ENCODE results near the gene LCMT1. TPM values are rescaled to one million over a fixed set of nuclear protein-coding genes. Genes with fewer than 3 reads are reported as not detected.
"Not testable (repeated sequence)": the region's sequence is repeated elsewhere in the genome, so short reads cannot be mapped to it uniquely, and the experiment has no call there.

The LCMT1 gene
- total and polyA plus RNA-seq, 9 donors: 29.4 to 58.9 (median 38.3) TPM

DNA sequence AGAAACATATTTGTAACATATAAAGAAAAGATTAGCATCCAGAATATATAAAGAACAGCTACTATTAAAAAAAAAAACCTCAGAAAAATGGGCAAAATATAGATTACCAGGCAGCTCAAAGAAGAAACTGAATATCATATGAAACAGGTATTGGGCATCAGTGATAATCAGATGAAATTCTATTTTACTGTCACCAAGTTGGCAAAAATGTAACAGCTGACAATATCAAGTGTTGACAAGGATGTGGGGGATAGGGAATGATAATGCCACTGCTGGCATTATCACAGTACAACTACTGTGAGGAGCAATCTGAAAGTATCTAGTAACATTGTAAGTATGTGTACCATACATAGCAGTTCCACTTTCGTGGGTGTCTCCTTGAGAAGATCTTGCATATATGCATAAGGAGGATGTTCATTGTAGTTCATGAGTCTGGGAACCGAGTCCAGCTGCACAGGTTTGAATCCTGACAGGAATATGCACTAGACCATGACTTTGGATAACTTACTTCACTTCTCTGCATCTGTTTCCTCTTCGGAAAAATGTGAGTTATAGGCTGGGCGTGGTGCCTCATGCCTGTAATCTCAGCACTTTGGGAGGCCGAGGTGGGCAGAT lies 50.3 kb downstream of the LCMT1 start:
- H3K9me3 ChIP-seq: no peaks in the 10 kb centered on the region
- H3K27ac ChIP-seq: no peak overlapping the region
- H3K27me3 ChIP-seq: no peaks in the 10 kb centered on the region
- WGBS, 3 donors: 97% methylated on average over 5 of the region's 5 CpGs
- DNase-seq: no peak
- peaks cover 3% of the 10 kb centered on the region for H3K4me1 ChIP-seq (ENCODE audit: insufficient read depth)
- no peak overlapping the region for H3K4me3 ChIP-seq
- H3K36me3 ChIP-seq: no peaks in the 10 kb centered on the region
- intact Hi-C loops (cut with DNase I): no loop called here
- TF ChIP-seq POLR2A (IDR thresholded peaks at IDR 0.05) (no peak), EP300 (IDR thresholded peaks at IDR 0.05) (no peak)
- TF ChIP-seq, protein P1, sequence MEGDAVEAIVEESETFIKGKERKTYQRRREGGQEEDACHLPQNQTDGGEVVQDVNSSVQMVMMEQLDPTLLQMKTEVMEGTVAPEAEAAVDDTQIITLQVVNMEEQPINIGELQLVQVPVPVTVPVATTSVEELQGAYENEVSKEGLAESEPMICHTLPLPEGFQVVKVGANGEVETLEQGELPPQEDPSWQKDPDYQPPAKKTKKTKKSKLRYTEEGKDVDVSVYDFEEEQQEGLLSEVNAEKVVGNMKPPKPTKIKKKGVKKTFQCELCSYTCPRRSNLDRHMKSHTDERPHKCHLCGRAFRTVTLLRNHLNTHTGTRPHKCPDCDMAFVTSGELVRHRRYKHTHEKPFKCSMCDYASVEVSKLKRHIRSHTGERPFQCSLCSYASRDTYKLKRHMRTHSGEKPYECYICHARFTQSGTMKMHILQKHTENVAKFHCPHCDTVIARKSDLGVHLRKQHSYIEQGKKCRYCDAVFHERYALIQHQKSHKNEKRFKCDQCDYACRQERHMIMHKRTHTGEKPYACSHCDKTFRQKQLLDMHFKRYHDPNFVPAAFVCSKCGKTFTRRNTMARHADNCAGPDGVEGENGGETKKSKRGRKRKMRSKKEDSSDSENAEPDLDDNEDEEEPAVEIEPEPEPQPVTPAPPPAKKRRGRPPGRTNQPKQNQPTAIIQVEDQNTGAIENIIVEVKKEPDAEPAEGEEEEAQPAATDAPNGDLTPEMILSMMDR (IDR thresholded peaks at IDR 0.05): no peak

DNA sequence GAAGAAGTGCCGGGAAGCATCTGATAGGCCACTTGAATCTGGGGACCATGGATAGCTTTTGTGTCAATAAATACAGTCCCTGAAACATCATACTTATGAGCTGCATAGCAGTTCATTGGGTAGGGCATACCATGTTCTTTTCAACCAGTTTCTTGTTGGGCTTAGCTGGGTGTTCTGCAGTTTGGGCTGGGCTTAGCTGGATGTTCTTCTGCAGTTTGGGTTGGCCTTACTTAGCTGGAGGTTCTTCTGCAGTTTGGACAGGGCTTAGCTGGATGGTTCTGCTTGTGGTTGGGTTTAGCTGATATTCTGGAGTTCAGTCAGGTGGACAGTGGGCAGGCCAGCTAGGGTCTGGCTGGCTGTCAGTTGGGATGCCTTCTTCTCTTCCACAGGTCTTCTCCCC lies 52.1 kb downstream of the LCMT1 start:
- H3K4me3 ChIP-seq: no peak overlapping the region
- TF ChIP-seq EP300 (IDR thresholded peaks at IDR 0.05) (no peak), POLR2A (IDR thresholded peaks at IDR 0.05) (no peak)
- TF ChIP-seq, protein P1 (IDR thresholded peaks at IDR 0.05): no peak
- no peaks in the 10 kb centered on the region for H3K27me3 ChIP-seq
- intact Hi-C loops (cut with DNase I): no loop called here
- DNase-seq: no peak
- no peaks in the 10 kb centered on the region for H3K36me3 ChIP-seq
- no peak overlapping the region for H3K27ac ChIP-seq
- no peaks in the 10 kb centered on the region for H3K9me3 ChIP-seq
- WGBS, 3 donors: 95 to 97% (median 96%) methylated on average over 1 of the region's 1 CpG
- peaks cover 2% of the 10 kb centered on the region for H3K4me1 ChIP-seq (ENCODE audit: insufficient read depth)

DNA sequence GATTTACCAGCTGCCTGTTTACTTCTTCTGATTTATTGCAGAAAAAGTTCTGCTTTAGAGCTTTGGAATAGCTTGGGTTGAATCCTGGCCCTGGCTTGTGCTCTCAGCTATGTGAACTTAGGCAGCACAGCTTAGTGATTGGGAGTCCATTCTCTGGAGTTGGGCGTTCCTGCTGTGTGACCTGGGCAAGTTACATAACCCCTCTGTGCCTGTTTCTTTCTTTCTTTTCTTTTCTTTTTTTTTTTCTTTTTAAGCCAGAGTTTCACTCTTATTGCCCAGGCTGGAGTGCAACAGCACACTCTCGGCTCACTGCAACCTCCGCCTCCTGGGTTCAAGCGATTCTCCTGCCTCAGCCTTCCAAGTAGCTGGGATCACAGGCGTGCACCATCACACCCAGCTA lies 53.7 kb downstream of the LCMT1 start:
- WGBS, 3 donors: 75 to 78% (median 76%) methylated on average over 5 of the region's 5 CpGs
- H3K36me3 ChIP-seq: no peaks in the 10 kb centered on the region
- intact Hi-C loops (cut with DNase I): no loop called here

DNA sequence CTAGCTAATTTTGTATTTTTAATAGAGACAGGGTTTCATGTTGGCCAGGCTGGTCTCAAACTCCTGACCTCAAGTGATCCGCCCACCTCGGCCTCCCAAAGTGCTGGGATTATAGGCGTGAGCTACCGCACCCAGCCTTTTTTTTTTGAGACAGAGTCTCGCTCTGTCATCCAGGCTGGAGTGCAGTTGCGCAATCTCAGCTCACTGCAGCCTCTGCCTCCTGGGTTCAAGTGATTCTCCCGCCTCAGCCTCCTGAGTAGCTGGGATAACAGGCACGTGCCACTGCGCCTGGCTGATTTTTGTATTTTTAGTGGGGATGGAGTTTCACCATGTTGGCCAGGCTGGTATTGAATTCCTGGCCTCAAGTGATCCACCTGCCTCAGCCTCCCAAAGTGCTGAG lies 56.4 kb downstream of the LCMT1 start:
- intact Hi-C loops (cut with DNase I); H3K4me1 ChIP-seq (ENCODE audit: insufficient read depth); H3K9me3 ChIP-seq; DNase-seq; H3K27ac ChIP-seq; H3K36me3 ChIP-seq; H3K4me3 ChIP-seq; H3K27me3 ChIP-seq: not testable (repeated sequence)
- 95 to 97% (median 96%) methylated on average over 9 of the region's 9 CpGs for WGBS, 3 donors

More for the DNA sequence above, 53.7 kb downstream of the LCMT1 start:
- no peaks in the 10 kb centered on the region for H3K9me3 ChIP-seq
- H3K4me1 ChIP-seq (ENCODE audit: insufficient read depth): no peaks in the 10 kb centered on the region
- no peak for DNase-seq
- no peaks in the 10 kb centered on the region for H3K27me3 ChIP-seq
- no peak overlapping the region for H3K4me3 ChIP-seq
- TF ChIP-seq EP300 (IDR thresholded peaks at IDR 0.05) (no peak), POLR2A (IDR thresholded peaks at IDR 0.05) (no peak)
- TF ChIP-seq, protein P1 (IDR thresholded peaks at IDR 0.05): no peak
- no peak overlapping the region for H3K27ac ChIP-seq

DNA sequence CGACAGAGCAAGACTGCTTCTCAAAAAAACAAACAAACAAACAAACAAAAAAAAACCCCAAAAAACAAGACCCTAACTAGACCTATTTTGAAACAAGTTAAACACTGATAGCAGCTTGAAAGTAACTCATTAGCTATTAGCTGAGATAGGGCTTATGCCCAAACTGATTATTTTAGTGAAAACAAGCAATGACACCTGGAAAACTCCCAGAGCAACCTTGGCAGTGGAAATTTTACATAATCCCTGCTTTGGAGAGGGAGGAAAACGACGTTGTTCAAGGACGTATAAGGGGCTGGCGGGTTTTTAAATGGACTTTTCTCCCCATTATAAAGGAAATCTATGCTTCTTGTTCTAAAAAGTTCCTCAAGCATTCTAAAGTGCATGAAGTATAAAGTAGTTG lies 59.8 kb downstream of the LCMT1 start:
- DNase-seq: no peak
- H3K27ac ChIP-seq: no peak overlapping the region
- WGBS, 3 donors: 49 to 64% (median 56%) methylated on average over 5 of the region's 5 CpGs
- H3K4me3 ChIP-seq: no peak overlapping the region
- H3K36me3 ChIP-seq: no peaks in the 10 kb centered on the region
- TF ChIP-seq POLR2A (IDR thresholded peaks at IDR 0.05) (no peak), EP300 (IDR thresholded peaks at IDR 0.05) (no peak)
- TF ChIP-seq, protein P1 (IDR thresholded peaks at IDR 0.05): no peak
- intact Hi-C loops (cut with DNase I): no loop called here
- no peaks in the 10 kb centered on the region for H3K4me1 ChIP-seq (ENCODE audit: insufficient read depth)
- H3K27me3 ChIP-seq: no peaks in the 10 kb centered on the region
- no peaks in the 10 kb centered on the region for H3K9me3 ChIP-seq

All from ovary (tissue), 9 donors.